ENCODE data around the gene LPP.

Gene LPP

GRCh38 chr3:188184649-188185048 lies 30.7 kb downstream of the LPP start:
- no peak for TF ChIP-seq CTCF (conservative IDR thresholded peaks at IDR 0.05; ENCODE audit: low read depth)
- CTCF ChIA-PET = no interaction called here
- POLR2A ChIA-PET (ENCODE audit: low non-redundant PET) = interaction anchor here (0.6 kb wide), 1 partner anchor 30 kb away, joined by 4 read pairs; no protein-coding TSS in a partner anchor
- H3K27ac ChIP-seq = no peak overlapping the region
- no peak for DNase-seq (ENCODE audit: low spot score)

- H3K27ac ChIP-seq = no peak overlapping the region
- ChIA-PET CTCF (no interaction called here), POLR2A (ENCODE audit: low non-redundant PET) (no interaction called here)
- DNase-seq (ENCODE audit: low spot score) = no peak
- no peak for TF ChIP-seq CTCF (conservative IDR thresholded peaks at IDR 0.05; ENCODE audit: low read depth)
These were observed 31.8 kb downstream of the LPP start for GRCh38 chr3:188185717-188186251.

GRCh38 chr3:188187053-188187452 lies 33.1 kb downstream of the LPP start:
- ChIA-PET POLR2A (ENCODE audit: low non-redundant PET) (interaction anchor here (0.5 kb wide), 1 partner anchor 28 kb away, joined by 4 read pairs; no protein-coding TSS in a partner anchor), CTCF (interaction anchor here (0.8 kb wide), 1 partner anchor 13 kb away, joined by 3 read pairs; no protein-coding TSS in a partner anchor)
- TF ChIP-seq CTCF (conservative IDR thresholded peaks at IDR 0.05; ENCODE audit: low read depth) = no peak
- peak; percentile 26 for DNase-seq (ENCODE audit: low spot score)
- H3K27ac ChIP-seq = no peak overlapping the region

- DNase-seq (ENCODE audit: low spot score) = no peak
- TF ChIP-seq CTCF (conservative IDR thresholded peaks at IDR 0.05; ENCODE audit: low read depth) = no peak
- no peak overlapping the region for H3K27ac ChIP-seq
- ChIA-PET POLR2A (ENCODE audit: low non-redundant PET) (no interaction called here), CTCF (no interaction called here)
These were observed 35.0 kb downstream of the LPP start for GRCh38 chr3:188188911-188189310.

GRCh38 chr3:188191460-188191859 lies 37.5 kb downstream of the LPP start:
- ChIA-PET POLR2A (ENCODE audit: low non-redundant PET) (no interaction called here), CTCF (no interaction called here)
- no peak for TF ChIP-seq CTCF (conservative IDR thresholded peaks at IDR 0.05; ENCODE audit: low read depth)
- no peak for DNase-seq (ENCODE audit: low spot score)
- H3K27ac ChIP-seq = no peak overlapping the region

GRCh38 chr3:188192034-188192433 lies 38.1 kb downstream of the LPP start:
- CTCF ChIA-PET = interaction anchor here (1.0 kb wide), 1 partner anchor 452 kb away, joined by 3 read pairs; no protein-coding TSS in a partner anchor
- DNase-seq (ENCODE audit: low spot score) = no peak
- TF ChIP-seq CTCF (conservative IDR thresholded peaks at IDR 0.05; ENCODE audit: low read depth) = no peak
- POLR2A ChIA-PET (ENCODE audit: low non-redundant PET) = no interaction called here
- H3K27ac ChIP-seq = no peak overlapping the region
